K562 (cell line): Measurements from ENCODE around the gene TAS1R3. TPM values are rescaled to one million over a fixed set of nuclear protein-coding genes. Genes with fewer than 3 reads are reported as not detected.
A peak's percentile ranks its signal among the peaks of the same experiment; 100 is the strongest.

Experiments
- CCNT2 ChIP-seq: IDR thresholded peaks from 2 replicates; pipeline ENCODE4 v1.6.1; 2011; ENCODE audit warnings: borderline replicate concordance, low read depth, mild to moderate bottlenecking, moderate library complexity, mixed read lengths, low read length; ENCODE audit not compliant: insufficient read length; ENCODE audit errors: extremely low read depth
- ESRRA ChIP-seq: fragments of 450-650 bp; IDR thresholded peaks from 2 replicates; pipeline ENCODE4 v1.6.1; 2014; ENCODE audit warnings: low read depth, mild to moderate bottlenecking, moderate library complexity, borderline replicate concordance
- HMG20A ChIP-seq: fragments of 450-650 bp; formaldehyde crosslinking; conservative IDR thresholded peaks from 2 replicates; pipeline ENCODE4 v1.4.0; 2020; ENCODE audit warnings: mild to moderate bottlenecking, mixed read lengths
- MCM2 ChIP-seq: fragments of 450-650 bp; IDR thresholded peaks from 2 replicates; pipeline ENCODE4 v1.6.1; 2017; ENCODE audit warnings: low read depth, mild to moderate bottlenecking
- NR4A1 ChIP-seq, 2 experiments: fragments of 250-450 bp in 1 of 2; fragments of 450-650 bp in 1 of 2; sonication (Bioruptor Pico) in 1 of 2; IDR thresholded peaks; 2 replicates each; pipeline versions ENCODE4 v1.4.0 to v1.6.1; 2016 to 2020; ENCODE audit warnings: mild to moderate bottlenecking in 2 of 2, missing compliant biosample characterization in 1 of 2, missing genetic modification characterization in 1 of 2, moderate library complexity in 1 of 2
- PPARD ChIP-seq: fragments of 250-450 bp; sonication (Bioruptor Pico); IDR thresholded peaks from 2 replicates; pipeline ENCODE4 v1.8.0; 2022; ENCODE audit warnings: inconsistent platforms, mild to moderate bottlenecking, moderate library complexity
- RBM15 ChIP-seq: fragments of 200-400 bp; formaldehyde crosslinking; IDR thresholded peaks from 2 replicates; pipeline ENCODE4 v1.6.1; 2018; ENCODE audit warnings: mild to moderate bottlenecking, low read length, moderate library complexity; ENCODE audit not compliant: insufficient read depth
- RBM22 ChIP-seq: fragments of 200-400 bp; formaldehyde crosslinking; IDR thresholded peaks from 2 replicates; pipeline ENCODE4 v1.6.1; 2018; ENCODE audit warnings: low read length, low read depth; ENCODE audit not compliant: poor library complexity, severe bottlenecking
- RBM34 ChIP-seq: fragments of 200-400 bp; formaldehyde crosslinking; IDR thresholded peaks from 2 replicates; pipeline ENCODE4 v1.6.1; 2018; ENCODE audit warnings: low read length, borderline replicate concordance; ENCODE audit not compliant: insufficient read depth
- RNF2 ChIP-seq: sonication (generic); IDR thresholded peaks from 2 replicates; pipeline ENCODE4 v1.6.1; 2016
- TEAD2 ChIP-seq: fragments of 450-650 bp; IDR thresholded peaks from 2 replicates; pipeline ENCODE4 v1.6.1; 2016; ENCODE audit warnings: missing genetic modification characterization, control low read depth, missing compliant biosample characterization
- TOE1 ChIP-seq, 2 experiments: fragments of 450-650 bp in 1 of 2; sonication (generic) in 1 of 2; formaldehyde crosslinking in 1 of 2; IDR thresholded peaks; 2 replicates each; pipeline versions ENCODE4 v1.7.1 to v1.8.0; 2016 to 2022; ENCODE audit warnings: borderline replicate concordance in 2 of 2, mild to moderate bottlenecking in 2 of 2, antibody characterized with exemption in 1 of 2, inconsistent platforms in 1 of 2, low read depth in 1 of 2, missing genetic modification reagents in 1 of 2, moderate library complexity in 1 of 2
- YBX1 ChIP-seq: fragments of 450-650 bp; IDR thresholded peaks from 2 replicates; pipeline ENCODE4 v1.7.1; 2016; ENCODE audit warnings: mild to moderate bottlenecking
- ZNF282 ChIP-seq: sonication (generic); formaldehyde crosslinking; IDR thresholded peaks from 2 replicates; pipeline ENCODE4 v1.8.1; 2023; ENCODE audit warnings: missing genetic modification reagents
- ZNF316 ChIP-seq: fragments of 450-650 bp; IDR thresholded peaks from 2 replicates; pipeline ENCODE4 v1.6.1; 2016
- polyA plus RNA-seq, 8 experiments: library from polyadenylated mRNA; depleted of rRNA in 4 of 8; stranded (reverse) in 5 of 8; unstranded in 3 of 8; fragments of >200 nt; fragmentation: Nextera tagmentation in 2 of 8; fragmentation: Illumina TruSeq in 1 of 8; extraction: Ambion mirVana in 2 of 8; extraction: Trizol in 1 of 8; gene quantifications; 2 replicates each; pipeline versions ENCODE4 v1.2.1 to v1.2.3, GENCODE V29; 2011 to 2014; ENCODE audit warnings: inconsistent platforms in 1 of 8, missing spikeins in 1 of 8
- total RNA-seq, 7 experiments: library from RNA; depleted of rRNA in 6 of 7; stranded (reverse); fragments of >200 nt in 6 of 7; fragmentation: Illumina TruSeq in 2 of 7; extraction: Trizol in 2 of 7; gene quantifications; 2 replicates each; pipeline versions ENCODE4 v1.2.1 to v1.2.3, GENCODE V29; 2011 to 2021; ENCODE audit warnings: low replicate concordance in 1 of 7
- TF ChIP-seq, protein P1 (sequence below): fragments of 250-450 bp; sonication (Bioruptor Pico); IDR thresholded peaks from 2 replicates; pipeline ENCODE4 v1.8.0; 2022; ENCODE audit warnings: inconsistent platforms, mild to moderate bottlenecking, moderate library complexity, borderline replicate concordance
- TF ChIP-seq, protein P2 (sequence below): sonication (generic); formaldehyde crosslinking; IDR thresholded peaks from 2 replicates; pipeline ENCODE4 v1.8.0; 2023; ENCODE audit warnings: mild to moderate bottlenecking, missing genetic modification reagents
- TF ChIP-seq, protein P3 (sequence below): sonication (generic); formaldehyde crosslinking; IDR thresholded peaks from 2 replicates; pipeline ENCODE4 v1.9.0; 2022; ENCODE audit warnings: mild to moderate bottlenecking, missing genetic modification reagents
- TF ChIP-seq, protein P4 (sequence below): fragments of 200-400 bp; formaldehyde crosslinking; IDR thresholded peaks from 2 replicates; pipeline ENCODE4 v1.6.1; 2017; ENCODE audit warnings: mild to moderate bottlenecking, low read depth, low read length, moderate library complexity

The TAS1R3 gene
- total and polyA plus RNA-seq, 9 of the 15 experiments (the other 6 are each of a cell fraction or from before 2014, with no cell fraction given), result 0.07 to 0.13 TPM; not detected in 7

DNA sequence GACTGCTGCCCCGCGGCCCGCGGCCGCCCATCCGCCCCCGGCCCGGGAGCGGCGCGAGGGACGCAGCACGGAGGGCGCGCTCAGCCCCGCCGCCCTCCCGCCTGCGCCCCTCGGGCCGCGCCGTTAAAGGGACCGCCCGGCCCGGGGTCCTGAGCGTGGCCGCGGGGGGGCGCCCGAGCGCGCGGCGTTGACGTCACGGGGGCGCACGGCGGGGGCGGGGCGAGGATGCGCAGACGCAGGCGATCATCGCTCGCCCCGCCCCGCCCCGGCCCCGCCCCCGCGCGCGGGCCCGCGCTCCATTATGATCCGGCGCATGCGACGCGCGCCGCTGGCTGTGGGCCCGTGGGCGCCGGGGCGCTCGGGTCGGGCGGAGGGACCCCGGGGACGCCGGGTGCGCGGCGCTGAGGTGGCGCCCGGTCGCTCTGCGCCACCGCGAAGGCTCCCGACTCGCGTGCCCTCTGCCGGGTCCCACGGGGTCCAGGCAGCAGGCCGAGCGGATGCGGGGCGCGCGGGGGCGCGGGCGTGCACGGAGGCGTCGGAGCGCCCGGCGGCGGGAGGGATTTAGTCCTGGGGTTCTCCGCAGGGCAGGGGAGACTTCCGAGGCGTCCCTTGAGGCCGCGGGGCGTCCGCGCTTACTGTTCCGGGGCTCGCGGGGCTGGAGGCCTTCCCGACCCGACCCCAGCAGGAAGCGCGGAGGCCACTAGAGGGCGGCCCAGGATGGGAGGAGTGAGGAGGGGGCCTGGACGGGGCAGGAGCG is 18.4 kb downstream of the TAS1R3 start, which contains the start of gene DVL1 (continued):
- TF ChIP-seq RBM34 (no peak), CCNT2 (peak; percentile 50), ESRRA (peak; percentile 31; the same call in 1 of the 2 replicates), PPARD (CRISPR knock-in tag) (no peak), RNF2 (no peak), RBM15 (no peak), RBM22 (no peak), TEAD2 (no peak), NR4A1 (CRISPR knock-in tag; IDR thresholded peaks at IDR 0.05) (no peak), NR4A1 (tag; IDR thresholded peaks at IDR 0.05) (peak; percentile 70; the same call in 1 of the 2 replicates), YBX1 (no peak), MCM2 (no peak), ZNF316 (no peak), TOE1 (IDR thresholded peaks at IDR 0.05; ENCODE audit: borderline replicate concordance) (no peak), TOE1 (CRISPR knock-in tag; IDR thresholded peaks at IDR 0.05; ENCODE audit: borderline replicate concordance, low read depth) (0 out of 2 replicates have a peak, but pooled peaks have one; percentile 33), HMG20A (CRISPR knock-in tag) (no peak), ZNF282 (no peak)
- TF ChIP-seq, protein P1, sequence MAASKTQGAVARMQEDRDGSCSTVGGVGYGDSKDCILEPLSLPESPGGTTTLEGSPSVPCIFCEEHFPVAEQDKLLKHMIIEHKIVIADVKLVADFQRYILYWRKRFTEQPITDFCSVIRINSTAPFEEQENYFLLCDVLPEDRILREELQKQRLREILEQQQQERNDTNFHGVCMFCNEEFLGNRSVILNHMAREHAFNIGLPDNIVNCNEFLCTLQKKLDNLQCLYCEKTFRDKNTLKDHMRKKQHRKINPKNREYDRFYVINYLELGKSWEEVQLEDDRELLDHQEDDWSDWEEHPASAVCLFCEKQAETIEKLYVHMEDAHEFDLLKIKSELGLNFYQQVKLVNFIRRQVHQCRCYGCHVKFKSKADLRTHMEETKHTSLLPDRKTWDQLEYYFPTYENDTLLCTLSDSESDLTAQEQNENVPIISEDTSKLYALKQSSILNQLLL (CRISPR knock-in tag), result no peak
- TF ChIP-seq, protein P2, sequence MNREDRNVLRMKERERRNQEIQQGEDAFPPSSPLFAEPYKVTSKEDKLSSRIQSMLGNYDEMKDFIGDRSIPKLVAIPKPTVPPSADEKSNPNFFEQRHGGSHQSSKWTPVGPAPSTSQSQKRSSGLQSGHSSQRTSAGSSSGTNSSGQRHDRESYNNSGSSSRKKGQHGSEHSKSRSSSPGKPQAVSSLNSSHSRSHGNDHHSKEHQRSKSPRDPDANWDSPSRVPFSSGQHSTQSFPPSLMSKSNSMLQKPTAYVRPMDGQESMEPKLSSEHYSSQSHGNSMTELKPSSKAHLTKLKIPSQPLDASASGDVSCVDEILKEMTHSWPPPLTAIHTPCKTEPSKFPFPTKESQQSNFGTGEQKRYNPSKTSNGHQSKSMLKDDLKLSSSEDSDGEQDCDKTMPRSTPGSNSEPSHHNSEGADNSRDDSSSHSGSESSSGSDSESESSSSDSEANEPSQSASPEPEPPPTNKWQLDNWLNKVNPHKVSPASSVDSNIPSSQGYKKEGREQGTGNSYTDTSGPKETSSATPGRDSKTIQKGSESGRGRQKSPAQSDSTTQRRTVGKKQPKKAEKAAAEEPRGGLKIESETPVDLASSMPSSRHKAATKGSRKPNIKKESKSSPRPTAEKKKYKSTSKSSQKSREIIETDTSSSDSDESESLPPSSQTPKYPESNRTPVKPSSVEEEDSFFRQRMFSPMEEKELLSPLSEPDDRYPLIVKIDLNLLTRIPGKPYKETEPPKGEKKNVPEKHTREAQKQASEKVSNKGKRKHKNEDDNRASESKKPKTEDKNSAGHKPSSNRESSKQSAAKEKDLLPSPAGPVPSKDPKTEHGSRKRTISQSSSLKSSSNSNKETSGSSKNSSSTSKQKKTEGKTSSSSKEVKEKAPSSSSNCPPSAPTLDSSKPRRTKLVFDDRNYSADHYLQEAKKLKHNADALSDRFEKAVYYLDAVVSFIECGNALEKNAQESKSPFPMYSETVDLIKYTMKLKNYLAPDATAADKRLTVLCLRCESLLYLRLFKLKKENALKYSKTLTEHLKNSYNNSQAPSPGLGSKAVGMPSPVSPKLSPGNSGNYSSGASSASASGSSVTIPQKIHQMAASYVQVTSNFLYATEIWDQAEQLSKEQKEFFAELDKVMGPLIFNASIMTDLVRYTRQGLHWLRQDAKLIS (CRISPR knock-in tag), result no peak
- TF ChIP-seq, protein P3, sequence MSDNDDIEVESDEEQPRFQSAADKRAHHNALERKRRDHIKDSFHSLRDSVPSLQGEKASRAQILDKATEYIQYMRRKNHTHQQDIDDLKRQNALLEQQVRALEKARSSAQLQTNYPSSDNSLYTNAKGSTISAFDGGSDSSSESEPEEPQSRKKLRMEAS, result peak; percentile 41; the same call in 1 of the 2 replicates
- TF ChIP-seq, protein P4, sequence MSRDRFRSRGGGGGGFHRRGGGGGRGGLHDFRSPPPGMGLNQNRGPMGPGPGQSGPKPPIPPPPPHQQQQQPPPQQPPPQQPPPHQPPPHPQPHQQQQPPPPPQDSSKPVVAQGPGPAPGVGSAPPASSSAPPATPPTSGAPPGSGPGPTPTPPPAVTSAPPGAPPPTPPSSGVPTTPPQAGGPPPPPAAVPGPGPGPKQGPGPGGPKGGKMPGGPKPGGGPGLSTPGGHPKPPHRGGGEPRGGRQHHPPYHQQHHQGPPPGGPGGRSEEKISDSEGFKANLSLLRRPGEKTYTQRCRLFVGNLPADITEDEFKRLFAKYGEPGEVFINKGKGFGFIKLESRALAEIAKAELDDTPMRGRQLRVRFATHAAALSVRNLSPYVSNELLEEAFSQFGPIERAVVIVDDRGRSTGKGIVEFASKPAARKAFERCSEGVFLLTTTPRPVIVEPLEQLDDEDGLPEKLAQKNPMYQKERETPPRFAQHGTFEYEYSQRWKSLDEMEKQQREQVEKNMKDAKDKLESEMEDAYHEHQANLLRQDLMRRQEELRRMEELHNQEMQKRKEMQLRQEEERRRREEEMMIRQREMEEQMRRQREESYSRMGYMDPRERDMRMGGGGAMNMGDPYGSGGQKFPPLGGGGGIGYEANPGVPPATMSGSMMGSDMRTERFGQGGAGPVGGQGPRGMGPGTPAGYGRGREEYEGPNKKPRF, result no peak
